GM21576 (cell line): ENCODE results near the gene ILK.

ENCODE experiments used
- ATAC-seq: cut with Tn5 transposase; IDR thresholded peaks from one replicate; pipeline ENCODE4 v1.9.1; 2021; ENCODE audit warnings: mild to moderate bottlenecking, moderate library complexity; ENCODE audit not compliant: unreplicated experiment

The ILK gene

DNA sequence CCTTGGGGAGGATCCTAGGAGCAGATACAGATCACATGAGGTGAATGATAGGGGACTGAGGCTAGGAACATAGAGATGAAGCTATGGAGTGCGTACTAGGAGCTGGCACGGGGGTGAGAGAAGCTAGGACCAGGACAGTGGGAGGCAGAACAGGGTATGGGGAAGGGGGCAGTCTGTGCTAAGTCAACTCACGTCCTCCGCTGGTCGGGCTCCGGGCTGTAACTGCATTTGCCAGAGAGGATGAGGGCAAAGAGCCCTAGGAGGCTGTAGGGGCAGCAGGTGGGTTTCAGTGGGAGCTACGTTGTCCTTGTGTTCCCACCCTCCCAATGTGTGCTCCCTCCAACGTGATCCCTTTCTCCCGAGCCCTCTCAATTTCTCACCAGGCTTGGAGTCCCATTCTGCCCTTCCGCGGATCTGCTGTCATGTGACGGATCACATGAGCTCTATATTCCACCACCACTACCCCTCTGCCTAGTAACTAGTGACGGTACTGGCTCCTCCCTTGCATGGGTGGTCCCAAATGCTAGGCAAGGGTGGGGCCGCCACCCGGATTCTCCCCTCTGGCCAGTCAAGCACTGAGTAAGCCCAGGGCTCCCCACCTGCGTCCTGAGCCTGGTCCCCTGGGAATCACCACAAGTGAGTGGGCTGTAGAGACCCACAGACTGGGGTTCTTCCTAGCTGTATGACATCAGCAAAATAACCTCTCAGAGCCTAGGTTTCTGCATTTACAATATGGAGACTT lies 15.6 kb downstream of the ILK start, which contains the start of gene TPP1:
Gene TPP1, minus strand, starts transcription at position 419 of the 742 bp plus-strand sequence. Its CDS starts 22 bp downstream, at position 397.
- peak; percentile 99 for ATAC-seq

DNA sequence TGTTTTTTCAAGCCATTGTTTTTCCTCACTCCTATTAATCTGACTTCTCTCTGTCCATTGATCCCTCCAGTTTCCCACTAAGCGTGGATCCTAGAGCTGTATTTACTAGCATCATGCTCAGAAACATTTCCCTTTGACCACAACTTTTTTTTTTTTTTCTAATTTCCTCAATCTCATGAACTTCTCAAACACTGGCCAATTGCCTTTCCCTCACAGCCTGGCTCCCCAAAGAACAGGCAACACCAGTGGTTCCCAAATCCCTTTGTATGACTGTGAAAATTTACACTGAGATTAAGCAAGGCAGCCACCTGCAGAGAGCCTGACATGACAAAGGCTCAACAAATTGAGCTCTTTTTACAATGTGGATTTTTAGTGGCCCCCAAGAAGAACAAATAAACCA lies 17.1 kb downstream of the ILK start:
- ATAC-seq: no peak

DNA sequence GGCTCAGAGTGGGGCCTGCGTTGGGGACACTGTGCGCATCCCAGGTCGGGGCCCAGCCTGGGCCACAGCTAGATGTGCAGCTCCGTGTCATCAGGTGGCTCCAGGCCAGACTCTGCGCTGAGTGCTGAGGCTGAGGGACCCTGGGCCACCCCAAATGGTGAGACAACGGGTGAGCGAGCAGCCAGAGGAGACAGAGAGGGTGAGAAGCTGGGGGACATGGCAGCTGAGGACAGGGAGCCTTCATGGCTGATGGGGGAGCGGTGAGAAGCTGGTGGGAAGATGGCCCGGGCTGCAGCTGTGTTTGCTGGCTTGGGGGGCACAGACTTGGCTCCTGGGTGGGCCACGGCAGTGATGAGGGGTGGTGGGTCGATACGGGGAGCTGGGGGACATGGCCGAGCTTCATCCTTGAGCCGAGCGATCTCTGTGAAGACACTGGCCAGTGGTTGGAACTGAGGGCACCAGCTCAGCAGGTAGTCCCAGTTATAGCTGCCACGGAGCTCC lies 18.2 kb downstream of the ILK start:
- ATAC-seq: no peak

DNA sequence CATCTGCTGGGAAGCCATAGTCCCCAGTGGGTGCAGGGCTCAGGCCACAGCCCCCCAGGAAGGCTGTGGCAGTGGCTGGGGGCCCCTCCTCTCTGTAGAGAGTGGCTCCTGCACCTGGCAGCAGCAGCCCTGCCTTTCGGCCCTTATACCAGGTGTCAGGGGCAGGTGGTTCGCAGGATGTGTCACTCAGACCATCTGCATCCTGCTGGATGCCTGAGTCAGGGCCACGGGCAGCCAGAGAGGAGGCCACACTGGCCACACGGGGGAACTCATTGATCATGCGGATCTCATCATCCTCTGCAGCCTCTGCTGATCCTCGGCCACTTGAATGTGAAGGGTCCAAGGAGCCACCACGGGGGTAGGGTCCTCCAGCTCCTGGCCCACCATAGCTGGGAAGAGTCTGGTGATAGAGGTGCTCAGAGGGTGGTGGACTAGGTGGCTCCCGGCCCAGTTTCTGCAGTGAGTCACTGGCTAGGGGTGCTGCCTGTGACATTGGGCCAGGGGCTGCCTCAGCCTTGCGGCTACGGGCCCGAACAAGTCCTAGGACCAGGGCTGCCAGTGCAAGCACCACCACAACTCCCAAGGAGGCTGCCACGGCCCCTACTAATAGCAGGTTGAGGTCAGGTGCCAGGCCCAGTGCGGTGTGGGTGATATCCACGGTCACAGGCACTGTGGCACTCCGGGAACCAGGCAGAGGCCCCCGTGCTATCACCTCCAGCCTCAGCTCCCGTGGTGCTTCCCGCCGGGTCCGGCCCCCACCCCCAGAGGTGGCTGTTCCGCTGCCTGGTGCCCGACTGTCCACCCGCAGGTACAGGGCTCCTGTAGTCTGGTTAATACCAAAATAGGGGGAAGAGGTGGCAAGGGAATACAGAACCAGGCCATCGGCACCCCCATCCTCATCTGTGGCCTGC lies 18.9 kb downstream of the ILK start:
- no peak for ATAC-seq

DNA sequence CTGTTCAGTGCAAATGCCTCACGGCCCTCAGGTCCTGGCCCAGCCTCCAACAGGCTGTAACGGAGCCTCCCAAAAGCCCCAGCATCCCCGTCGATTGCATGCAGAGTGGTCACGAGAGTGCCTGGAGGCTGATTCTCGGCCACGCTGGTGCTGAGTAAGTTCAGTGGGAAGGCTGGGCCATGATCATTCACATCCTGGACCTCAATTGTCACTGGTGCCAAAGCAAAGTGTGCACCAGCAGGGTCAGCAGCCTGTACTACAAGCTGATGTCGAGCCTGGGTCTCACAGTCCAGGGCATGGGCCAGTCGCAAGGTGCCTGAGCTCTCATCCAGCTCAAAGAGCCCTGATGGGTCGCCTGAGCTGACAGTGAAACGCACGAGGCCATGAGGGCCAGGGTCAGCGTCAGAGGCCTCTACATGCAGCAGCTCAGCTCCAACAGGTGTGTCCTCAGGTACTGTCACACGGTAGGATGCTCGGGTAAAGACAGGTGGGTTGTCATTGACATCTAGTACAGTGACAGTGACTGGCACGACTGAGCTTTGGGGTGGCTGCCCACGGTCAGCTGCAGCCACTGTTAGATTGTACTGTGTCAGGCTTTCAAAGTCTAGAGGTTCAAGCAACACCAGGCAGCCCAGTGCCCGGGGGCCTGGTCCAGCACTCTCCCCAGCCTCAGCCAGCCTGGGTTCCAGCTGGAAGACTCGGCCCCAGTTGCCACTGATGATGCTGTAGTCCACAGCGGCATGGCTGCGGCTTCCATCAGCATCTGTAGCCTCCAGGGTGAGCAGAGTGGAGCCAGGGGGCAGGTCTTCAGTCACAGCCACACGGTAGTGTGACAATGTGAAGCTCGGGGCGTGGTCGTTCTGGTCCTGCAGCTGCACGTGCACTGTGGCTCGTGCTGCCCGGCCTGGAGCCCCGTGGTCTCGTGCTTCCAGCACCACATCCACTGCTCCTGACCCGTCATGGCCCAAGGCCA lies 20.1 kb downstream of the ILK start:
- no peak for ATAC-seq

DNA sequence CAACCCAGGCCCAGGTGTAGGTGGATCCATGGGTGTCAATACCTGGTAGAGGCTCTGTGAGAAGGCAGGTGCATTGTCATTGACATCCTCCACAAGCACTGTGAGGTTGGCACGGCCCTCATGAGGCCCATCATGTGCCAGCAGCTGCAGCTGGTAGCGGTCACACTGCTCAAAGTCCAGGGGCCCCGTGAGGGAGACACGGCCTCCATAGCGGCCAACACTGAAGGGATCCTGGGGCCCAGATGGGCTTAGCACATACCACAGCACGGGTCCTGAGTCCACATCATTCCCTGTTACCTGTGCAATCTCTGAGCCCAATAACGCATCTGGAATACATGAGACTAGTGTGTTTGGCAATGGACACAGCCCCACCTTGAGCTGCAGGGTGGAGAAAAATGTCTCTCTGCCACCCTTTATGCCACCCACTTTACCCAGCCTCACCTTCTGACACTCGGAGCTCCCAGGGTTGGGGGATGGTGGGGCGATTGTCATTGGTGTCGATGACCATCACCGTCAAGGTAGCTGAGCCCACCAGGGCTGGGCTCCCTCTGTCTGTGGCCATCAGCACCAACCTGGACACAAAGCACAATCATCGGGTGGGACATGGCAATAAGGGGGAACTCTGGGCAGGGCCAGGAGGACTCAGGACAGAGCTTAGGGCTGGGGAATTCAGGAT lies 21.7 kb downstream of the ILK start:
- no peak for ATAC-seq

DNA sequence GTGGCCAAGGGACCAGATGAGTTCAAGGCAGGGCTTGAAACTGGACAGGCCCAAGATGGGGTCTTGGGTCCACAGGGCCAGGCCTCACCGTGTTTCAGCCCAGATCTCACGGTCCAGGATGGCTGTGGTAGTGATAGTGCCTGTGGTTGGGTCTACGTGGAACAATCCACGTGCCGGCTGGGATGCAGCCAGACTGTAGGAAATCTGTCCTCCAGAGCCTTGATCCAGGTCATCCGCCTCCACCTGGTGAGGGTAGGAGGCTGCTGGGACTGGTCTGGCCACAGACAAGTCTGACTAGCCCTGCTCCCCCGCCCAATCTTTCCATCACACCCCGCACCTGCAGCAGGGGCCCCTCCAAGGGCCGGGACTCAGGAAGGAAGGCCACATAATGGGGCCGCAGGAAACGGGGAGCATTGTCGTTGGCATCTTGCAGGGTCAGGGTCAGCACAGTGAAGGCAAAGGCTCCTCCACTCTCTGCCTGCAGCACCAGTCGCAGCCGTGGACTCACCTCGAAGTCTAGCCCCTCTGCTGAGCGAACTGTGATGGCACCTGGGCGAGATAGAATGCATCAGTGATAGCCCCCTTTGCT lies 22.4 kb downstream of the ILK start:
- ATAC-seq: no peak

DNA sequence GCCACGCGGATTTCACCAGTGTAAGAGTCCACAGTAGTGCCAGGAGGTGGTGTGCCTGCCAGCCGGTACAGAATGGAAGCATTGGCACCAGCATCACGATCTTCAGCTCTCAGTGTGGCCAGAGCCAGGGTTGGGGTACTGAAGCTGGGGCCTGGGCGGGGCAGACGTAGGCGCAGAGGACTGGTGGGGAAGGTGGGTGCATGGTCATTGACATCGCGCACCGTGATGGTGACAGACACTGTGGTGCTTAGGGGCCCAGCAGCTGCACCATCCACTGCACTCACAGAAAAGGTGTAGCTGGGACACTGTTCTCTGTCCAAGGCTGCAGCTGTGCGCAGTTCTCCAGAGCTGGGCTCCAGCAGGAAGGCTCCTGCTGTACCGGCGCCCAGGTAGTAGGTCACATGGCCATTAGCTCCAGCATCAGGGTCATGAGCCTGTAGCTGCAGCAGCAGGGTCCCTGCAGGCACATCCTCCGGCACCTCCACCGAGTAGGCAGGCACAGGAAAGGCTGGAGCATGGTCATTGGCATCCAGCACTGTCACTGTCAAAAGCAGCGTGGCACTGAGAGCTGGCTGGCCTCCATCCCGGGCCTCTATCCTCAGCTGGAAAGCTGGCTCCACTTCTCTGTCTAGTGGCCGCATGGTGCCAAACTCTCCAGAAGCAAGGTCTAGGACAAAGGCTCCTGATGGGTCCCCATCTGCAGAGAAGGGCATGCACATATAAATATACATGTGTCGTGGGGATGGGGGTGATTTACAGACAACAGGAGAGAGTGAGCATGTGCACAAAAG lies 23.6 kb downstream of the ILK start:
- ATAC-seq: no peak

DNA sequence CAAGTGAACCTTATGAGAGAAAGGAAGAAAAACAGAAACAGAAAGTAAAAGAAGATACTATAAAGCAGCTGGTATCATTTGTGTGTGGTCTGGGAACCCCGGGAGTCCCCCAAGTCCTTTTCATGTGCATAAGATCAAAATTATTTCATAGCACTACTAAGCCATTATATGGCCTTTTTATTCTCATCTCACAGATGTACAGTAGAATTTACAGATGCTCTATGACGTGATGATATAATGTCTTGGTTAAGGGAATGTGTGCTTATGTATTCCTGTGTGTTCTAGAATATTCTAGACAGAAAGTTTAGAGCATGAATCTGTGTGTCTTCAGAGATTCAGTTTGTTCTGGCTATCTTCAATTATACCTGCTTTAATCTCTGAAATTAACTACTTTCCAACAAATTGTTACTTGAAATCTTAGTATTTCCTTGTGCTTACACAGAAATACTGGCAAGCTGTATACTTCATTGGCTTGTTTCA lies 24.2 kb downstream of the ILK start:
- ATAC-seq: no peak

DNA sequence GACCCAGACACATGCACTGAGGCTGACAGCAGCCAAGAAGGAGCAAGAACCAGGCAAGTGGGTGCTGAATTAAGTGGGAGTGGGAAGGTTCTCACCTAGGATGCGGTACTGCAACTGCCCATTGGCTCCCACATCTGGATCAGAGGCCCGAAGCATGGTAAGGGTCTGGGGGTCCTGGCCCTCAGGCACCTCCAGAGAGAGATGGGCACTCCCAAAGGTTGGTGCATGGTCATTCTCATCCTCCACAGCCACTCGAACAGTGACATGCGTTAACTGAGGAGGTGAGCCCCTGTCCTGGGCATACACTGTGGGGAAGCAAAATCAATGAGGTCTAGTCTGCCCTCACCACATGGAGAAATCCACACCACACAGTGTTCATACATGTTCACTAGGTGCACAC lies 25.0 kb downstream of the ILK start:
- ATAC-seq: no peak

DNA sequence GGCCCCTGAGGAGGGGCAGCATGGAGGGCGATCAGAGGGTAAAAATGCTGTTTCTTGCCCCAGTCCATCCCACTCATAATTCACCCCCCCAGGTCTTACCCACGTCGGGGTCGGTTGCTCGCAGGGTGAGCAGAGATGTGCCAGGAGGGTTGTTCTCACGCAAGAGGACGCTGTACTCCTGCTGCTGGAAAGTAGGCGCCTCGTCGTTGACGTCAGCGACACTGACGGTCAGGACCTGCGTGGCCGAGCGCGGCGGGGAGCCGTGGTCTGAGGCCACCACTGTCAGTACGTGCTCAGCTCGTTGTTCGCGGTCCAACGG lies 26.0 kb downstream of the ILK start:
- no peak for ATAC-seq

DNA sequence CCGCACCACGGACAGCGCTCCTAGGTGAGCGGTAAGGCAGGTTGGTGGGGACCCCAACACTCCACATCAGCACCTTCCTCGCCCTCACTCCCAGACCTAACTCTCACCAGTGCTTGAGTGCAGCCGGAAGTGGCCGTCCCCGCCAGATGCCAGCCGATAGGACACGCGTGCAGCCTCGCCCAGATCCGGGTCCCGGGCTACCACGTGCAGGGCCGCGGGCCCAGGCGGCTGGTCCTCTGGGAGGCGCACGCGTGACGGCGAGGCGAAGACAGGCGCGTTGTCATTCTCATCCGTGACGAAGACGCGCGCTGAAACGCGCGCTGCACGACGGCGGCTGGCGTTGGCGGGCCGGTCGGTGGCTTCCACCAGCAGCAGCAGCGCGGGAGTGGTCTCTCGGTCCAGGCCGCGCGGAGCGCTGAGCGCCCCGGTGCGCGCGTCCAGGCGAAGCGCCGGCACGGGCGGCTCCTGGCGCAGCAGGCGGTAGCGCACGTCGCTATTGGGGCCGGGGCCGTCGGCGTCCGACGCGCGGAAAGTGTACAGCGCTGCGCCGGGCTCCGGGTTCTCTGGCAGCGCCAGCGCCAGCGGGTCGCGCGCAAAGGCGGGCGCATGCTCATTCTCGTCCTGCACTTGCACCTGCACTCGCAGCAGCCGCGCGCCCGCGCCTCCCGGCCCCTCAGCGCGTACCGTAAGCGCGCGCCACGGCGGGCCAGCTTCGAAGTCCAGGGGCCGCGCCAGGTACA lies 26.5 kb downstream of the ILK start:
- no peak for ATAC-seq

DNA sequence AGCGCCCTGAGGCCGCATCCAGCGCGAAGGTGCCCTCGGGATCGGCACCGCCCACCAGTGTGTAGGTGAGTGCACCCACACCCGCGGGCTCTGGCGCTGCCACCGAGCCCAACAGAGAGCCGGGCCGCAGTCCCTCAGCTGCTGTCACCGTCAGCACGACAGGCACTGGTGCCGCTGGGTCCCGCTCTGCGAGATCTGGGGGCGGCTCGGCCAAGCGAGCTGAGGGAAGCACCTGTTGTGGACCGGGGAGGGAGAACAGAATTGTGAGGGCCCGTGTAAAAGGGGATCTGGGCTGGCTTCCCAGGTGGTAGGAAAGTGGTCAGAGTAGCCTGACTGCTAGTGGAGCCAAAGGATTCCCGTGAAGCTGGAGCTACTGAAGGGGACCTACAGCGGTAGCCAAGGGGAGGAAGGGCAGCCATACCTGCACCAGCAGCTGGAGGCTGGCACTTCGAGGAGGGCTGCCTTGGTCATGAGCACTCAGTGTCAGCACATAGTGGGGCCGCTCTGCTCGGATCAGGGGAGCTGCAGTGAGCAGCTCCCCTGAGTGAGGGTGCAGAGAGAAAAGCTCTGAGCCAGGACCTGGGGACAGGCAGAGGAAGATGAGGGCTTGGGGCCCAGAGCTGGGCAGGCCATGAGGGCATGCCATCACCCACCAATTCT lies 27.2 kb downstream of the ILK start:
- no peak for ATAC-seq

DNA sequence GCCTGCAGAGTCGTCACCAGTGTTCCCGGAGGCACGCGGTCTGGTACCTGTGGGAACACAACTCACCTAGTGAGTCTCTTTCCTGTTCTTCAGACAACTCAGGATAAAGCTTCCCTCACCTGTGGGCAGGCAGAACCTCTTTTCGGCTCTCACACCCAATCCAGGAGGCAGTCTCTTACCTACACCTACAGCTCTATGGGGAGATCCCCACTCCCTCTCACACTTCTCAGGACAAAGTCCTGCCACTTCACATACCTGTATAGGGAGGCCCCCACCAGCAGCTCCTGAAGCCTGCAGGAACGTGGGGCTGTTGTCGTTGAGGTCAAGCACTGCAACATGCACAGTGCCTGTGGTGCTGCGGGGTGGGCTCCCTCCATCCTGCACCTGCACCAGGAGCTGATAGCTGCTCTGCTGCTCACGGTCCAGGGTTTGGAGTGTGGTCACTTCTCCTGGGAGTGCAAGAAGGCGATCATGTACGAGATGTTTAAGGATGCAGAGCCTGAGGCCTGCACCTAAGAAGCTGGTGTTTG lies 27.9 kb downstream of the ILK start:
- ATAC-seq: no peak

DNA sequence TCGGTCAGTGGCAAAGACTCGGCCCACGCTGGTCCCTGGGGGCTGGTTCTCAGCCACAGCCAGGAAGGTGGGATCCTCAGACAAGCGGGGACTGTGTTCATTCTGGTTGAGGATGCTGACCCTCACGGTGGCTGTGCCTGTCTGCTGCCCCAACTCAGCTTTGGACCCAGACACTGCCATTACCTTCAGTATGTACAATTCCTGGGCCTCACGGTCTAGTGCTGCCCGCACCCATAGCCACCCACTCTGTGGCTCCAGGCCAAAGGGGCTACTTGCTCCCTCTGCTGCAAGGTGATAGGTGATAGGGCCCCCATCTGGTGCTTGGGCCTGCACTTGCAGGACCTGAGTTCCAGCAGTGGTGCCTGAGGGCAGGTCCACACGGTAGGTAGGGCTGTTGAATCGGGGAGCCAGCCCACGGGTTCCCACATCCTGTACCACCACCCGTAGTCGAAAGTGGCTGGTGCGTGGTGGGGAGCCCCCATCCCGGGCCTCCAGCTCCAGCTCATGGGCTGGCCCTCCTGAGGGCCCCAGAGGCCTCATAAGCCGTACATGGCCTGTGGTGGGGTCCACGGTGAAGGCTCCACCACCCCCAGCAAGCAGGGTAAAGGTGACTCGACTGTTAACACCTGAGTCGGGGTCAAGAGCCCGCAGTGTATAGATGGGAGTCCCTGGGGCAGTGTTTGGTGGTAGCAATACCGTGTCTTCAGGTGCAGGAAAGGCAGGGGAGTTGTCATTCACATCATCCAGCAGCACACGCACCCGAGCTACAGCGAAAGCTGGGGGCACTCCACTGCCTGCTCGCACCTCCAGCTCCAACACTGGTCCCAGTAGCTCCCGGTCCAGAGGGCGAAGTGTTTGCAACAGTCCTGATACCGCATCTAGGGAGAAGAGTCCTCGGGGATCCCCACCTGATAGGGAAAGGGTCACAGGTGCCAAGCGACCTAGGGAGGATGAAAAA lies 28.8 kb downstream of the ILK start:
- ATAC-seq: no peak
